GM18511 (cell line): ENCODE data around the gene HOXB9.

ENCODE experiments used
- ATAC-seq: cut with Tn5 transposase; IDR thresholded peaks from one replicate; pipeline ENCODE4 v1.9.1; 2021; ENCODE audit warnings: mild to moderate bottlenecking, moderate library complexity; ENCODE audit not compliant: unreplicated experiment

HOXB9 gene

GRCh38 chr17:48626245-48627117 is at the start of gene HOXB9:
HOXB9 (minus strand) TSS chr17:48626358; CDS start chr17:48626269, 89 bp downstream.
- ATAC-seq: no peak

- ATAC-seq: no peak
Observed at GRCh38 chr17:48672340-48672739, 46.2 kb upstream of the HOXB9 start.

- ATAC-seq: no peak
Observed at GRCh38 chr17:48671697-48672171, 45.6 kb upstream of the HOXB9 start.

- no peak for ATAC-seq
Observed at GRCh38 chr17:48663134-48663924, 37.2 kb upstream of the HOXB9 start.

- ATAC-seq: no peak
Observed at GRCh38 chr17:48655913-48656312, 29.8 kb upstream of the HOXB9 start.

GRCh38 chr17:48649741-48650140 is 23.6 kb upstream of the HOXB9 start:
- ATAC-seq: no peak

- ATAC-seq: no peak
Observed at GRCh38 chr17:48647963-48648245, 21.7 kb upstream of the HOXB9 start.

- ATAC-seq: no peak
Observed at GRCh38 chr17:48647103-48647962, 21.2 kb upstream of the HOXB9 start.

GRCh38 chr17:48646183-48647102 is 20.3 kb upstream of the HOXB9 start:
- no peak for ATAC-seq

- no peak for ATAC-seq
Observed at GRCh38 chr17:48645639-48646182, 19.6 kb upstream of the HOXB9 start.

GRCh38 chr17:48644910-48645557 is 18.9 kb upstream of the HOXB9 start:
- ATAC-seq: no peak

GRCh38 chr17:48644159-48644558 is 18.0 kb upstream of the HOXB9 start:
- no peak for ATAC-seq

- ATAC-seq: no peak
Observed at GRCh38 chr17:48643697-48644012, 17.5 kb upstream of the HOXB9 start.

- no peak for ATAC-seq
Observed at GRCh38 chr17:48642843-48643696, 16.9 kb upstream of the HOXB9 start.

- no peak for ATAC-seq
Observed at GRCh38 chr17:48642059-48642842, 16.1 kb upstream of the HOXB9 start.

- ATAC-seq: no peak
Observed at GRCh38 chr17:48641541-48642058, 15.4 kb upstream of the HOXB9 start.

GRCh38 chr17:48640858-48641180 is 14.7 kb upstream of the HOXB9 start:
- no peak for ATAC-seq
